CD4-positive, alpha-beta T cell (primary cell): ENCODE measurements around the gene PTBP2. TPM values are rescaled to one million over a fixed set of nuclear protein-coding genes. Genes with fewer than 3 reads are reported as not detected.

ENCODE experiments used
- ATAC-seq: fragments of 200-7000 bp; cut with Tn5 transposase; one replicate; pipeline ENCODE4 v1.10.0; 2022; ENCODE audit warnings: mild to moderate bottlenecking; ENCODE audit not compliant: poor library complexity
- CTCF ChIA-PET: fragments of 350-600 bp; sonication (Branson Sonifier 250); formaldehyde crosslinking; loops from one replicate; lab custom pipeline; 2021; ENCODE audit warnings: antibody characterized with exemption, inconsistent platforms; lab: Charles Lee
- POLR2A ChIA-PET: fragments of 350-600 bp; sonication (Branson Sonifier 250); formaldehyde crosslinking; loops from one replicate; lab custom pipeline; 2021; ENCODE audit warnings: antibody characterized with exemption, inconsistent platforms; lab: Charles Lee
- DNase-seq, 14 experiments: peaks; one replicate each; pipeline ENCODE4 v3.0.0-alpha.2; 2013 to 2020; ENCODE audit warnings: mixed read lengths in 2 of 14
- H3K27ac ChIP-seq, 2 donors: one replicate each; pipeline versions ENCODE4 v1.5.1 to v1.7.0; 2013; ENCODE audit warnings: low read length in 2 of 2, low read depth in 1 of 2, mild to moderate bottlenecking in 1 of 2
- H3K27me3 ChIP-seq, 2 experiments: 1 replicate in 1 of 2; 2 replicates in 1 of 2; pipeline versions ENCODE4 v1.6.1 to v1.7.0; 2013; ENCODE audit warnings: low read length in 2 of 2, control low read depth in 1 of 2, mild to moderate bottlenecking in 1 of 2, moderate library complexity in 1 of 2; ENCODE audit not compliant: insufficient read depth in 2 of 2, control insufficient read depth in 1 of 2
- H3K36me3 ChIP-seq: one replicate; pipeline ENCODE4 v1.6.1; 2013; ENCODE audit warnings: low read length, control low read depth; ENCODE audit not compliant: insufficient read depth
- H3K4me1 ChIP-seq: one replicate; pipeline ENCODE4 v1.6.1; 2013; ENCODE audit warnings: low read length, control low read depth; ENCODE audit not compliant: insufficient read depth
- H3K4me3 ChIP-seq: one replicate; pipeline ENCODE4 v1.5.1; 2013; ENCODE audit warnings: mild to moderate bottlenecking, low read length, moderate library complexity
- H3K9me3 ChIP-seq, 2 experiments: 1 replicate in 1 of 2; 2 replicates in 1 of 2; pipeline versions ENCODE4 v1.6.1 to v1.7.0; 2013; ENCODE audit warnings: low read length in 2 of 2, mild to moderate bottlenecking in 2 of 2, control low read depth in 1 of 2, moderate library complexity in 1 of 2; ENCODE audit not compliant: control insufficient read depth in 1 of 2, insufficient read depth in 1 of 2
- H3K27ac Mint-ChIP-seq: one replicate; pipeline ENCODE4 v1.8.0; 2020; ENCODE audit warnings: mixed read lengths
- H3K27me3 Mint-ChIP-seq: one replicate; pipeline ENCODE4 v1.8.0; 2021; ENCODE audit warnings: mixed read lengths
- H3K36me3 Mint-ChIP-seq: one replicate; pipeline ENCODE4 v1.8.0; 2021; ENCODE audit warnings: low read depth, mixed read lengths
- H3K4me1 Mint-ChIP-seq: one replicate; pipeline ENCODE4 v1.8.0; 2021; ENCODE audit warnings: low read depth, mixed read lengths
- H3K4me3 Mint-ChIP-seq: one replicate; pipeline ENCODE4 v1.8.0; 2020; ENCODE audit warnings: mild to moderate bottlenecking, mixed read lengths
- H3K9me3 Mint-ChIP-seq: one replicate; pipeline ENCODE4 v1.8.0; 2020; ENCODE audit warnings: mixed read lengths
- intact Hi-C, 2 experiments: fragments of 100-400 bp; cut with DNase I in 1 of 2; cut with micrococcal nuclease in 1 of 2; formaldehyde crosslinking; loops; one replicate each; pipeline versions ENCODE4 v1.15.1 to v1.9.0; 2023 to 2025; cut with DNase I, micrococcal nuclease
- total RNA-seq, 174 experiments: library from RNA in 2 of 174; stranded (reverse) in 2 of 174; gene quantifications; one replicate each; pipeline ENCODE4 v1.2.3 and lab custom pipeline; 2021 to 2026
- TF ChIP-seq, protein P1 (sequence below): fragments of 200-600 bp; IDR thresholded peaks from one replicate; pipeline ENCODE4 v1.8.0; 2022; ENCODE audit warnings: antibody characterized with exemption, mild to moderate bottlenecking

Gene PTBP2
- total RNA-seq, 2 experiments from 2014 or later = 32.6 to 34.3 TPM

DNA sequence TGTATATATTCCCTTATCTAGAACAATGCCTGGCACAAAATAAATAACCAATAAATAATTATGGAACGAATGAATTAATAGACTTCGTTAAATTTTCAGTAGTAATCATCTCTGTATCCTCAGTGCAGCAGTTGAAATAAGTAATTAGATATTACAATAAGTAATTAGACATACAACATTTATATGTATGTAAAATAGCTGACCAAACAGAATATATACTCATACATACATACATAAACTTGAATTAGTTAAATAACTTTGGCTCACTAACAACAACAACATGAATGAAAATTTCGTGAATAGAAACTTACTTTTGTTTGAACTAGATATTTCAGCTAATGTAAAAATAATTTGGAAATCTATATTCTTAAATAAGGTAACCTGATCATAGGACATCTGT, 14.6 kb upstream of the PTBP2 start:
- Mint-ChIP-seq H3K27ac (no peak overlapping the region), H3K4me1 (no peaks in the 10 kb centered on the region), H3K27me3 (peaks cover 14% of the 10 kb centered on the region), H3K9me3 (no peaks in the 10 kb centered on the region), H3K36me3 (no peaks in the 10 kb centered on the region), H3K4me3 (no peak overlapping the region)
- intact Hi-C loops = no loop called here
- no peak for ATAC-seq
- H3K4me3 ChIP-seq = no peak overlapping the region
- H3K36me3 ChIP-seq = no peaks in the 10 kb centered on the region
- no peaks in the 10 kb centered on the region for H3K27me3 ChIP-seq
- ChIA-PET POLR2A (no interaction called here), CTCF (no interaction called here)
- no peaks in the 10 kb centered on the region for H3K9me3 ChIP-seq
- no peak for DNase-seq
- no peaks in the 10 kb centered on the region for H3K4me1 ChIP-seq
- H3K27ac ChIP-seq = no peak overlapping the region
- TF ChIP-seq, protein P1, sequence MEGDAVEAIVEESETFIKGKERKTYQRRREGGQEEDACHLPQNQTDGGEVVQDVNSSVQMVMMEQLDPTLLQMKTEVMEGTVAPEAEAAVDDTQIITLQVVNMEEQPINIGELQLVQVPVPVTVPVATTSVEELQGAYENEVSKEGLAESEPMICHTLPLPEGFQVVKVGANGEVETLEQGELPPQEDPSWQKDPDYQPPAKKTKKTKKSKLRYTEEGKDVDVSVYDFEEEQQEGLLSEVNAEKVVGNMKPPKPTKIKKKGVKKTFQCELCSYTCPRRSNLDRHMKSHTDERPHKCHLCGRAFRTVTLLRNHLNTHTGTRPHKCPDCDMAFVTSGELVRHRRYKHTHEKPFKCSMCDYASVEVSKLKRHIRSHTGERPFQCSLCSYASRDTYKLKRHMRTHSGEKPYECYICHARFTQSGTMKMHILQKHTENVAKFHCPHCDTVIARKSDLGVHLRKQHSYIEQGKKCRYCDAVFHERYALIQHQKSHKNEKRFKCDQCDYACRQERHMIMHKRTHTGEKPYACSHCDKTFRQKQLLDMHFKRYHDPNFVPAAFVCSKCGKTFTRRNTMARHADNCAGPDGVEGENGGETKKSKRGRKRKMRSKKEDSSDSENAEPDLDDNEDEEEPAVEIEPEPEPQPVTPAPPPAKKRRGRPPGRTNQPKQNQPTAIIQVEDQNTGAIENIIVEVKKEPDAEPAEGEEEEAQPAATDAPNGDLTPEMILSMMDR = no peak

DNA sequence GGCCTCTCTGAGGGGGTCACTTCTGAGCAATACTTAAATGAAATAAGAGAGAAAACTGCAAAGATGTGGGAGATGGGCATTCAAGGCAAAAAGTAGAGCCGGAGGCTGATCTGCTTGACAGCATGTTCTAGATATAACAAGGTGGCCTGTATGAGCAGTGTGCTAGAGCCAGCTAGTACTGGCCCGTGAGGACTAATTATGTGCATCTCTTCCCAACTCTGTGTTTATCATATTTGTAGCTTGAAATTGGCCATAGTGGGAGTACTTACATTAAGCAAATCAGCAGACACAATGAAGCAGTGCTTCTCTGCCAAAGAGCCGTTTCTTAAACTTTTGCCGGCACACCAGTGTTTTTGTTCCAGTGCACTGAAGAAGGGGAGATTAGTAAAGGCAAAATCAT, 13.1 kb upstream of the PTBP2 start:
- Histone ChIP-seq H3K27me3 (no peaks in the 10 kb centered on the region), H3K36me3 (no peaks in the 10 kb centered on the region), H3K4me3 (no peak overlapping the region), H3K27ac (no peak overlapping the region), H3K4me1 (no peaks in the 10 kb centered on the region), H3K9me3 (no peaks in the 10 kb centered on the region)
- intact Hi-C loops = no loop called here
- Mint-ChIP-seq H3K4me1 (no peaks in the 10 kb centered on the region), H3K36me3 (no peaks in the 10 kb centered on the region), H3K27ac (no peak overlapping the region), H3K9me3 (no peaks in the 10 kb centered on the region), H3K27me3 (peaks cover 5% of the 10 kb centered on the region), H3K4me3 (no peak overlapping the region)
- CTCF ChIA-PET = no interaction called here
- POLR2A ChIA-PET = no interaction called here
- TF ChIP-seq, protein P1 = no peak
- DNase-seq (no peak), ATAC-seq (no peak)

DNA sequence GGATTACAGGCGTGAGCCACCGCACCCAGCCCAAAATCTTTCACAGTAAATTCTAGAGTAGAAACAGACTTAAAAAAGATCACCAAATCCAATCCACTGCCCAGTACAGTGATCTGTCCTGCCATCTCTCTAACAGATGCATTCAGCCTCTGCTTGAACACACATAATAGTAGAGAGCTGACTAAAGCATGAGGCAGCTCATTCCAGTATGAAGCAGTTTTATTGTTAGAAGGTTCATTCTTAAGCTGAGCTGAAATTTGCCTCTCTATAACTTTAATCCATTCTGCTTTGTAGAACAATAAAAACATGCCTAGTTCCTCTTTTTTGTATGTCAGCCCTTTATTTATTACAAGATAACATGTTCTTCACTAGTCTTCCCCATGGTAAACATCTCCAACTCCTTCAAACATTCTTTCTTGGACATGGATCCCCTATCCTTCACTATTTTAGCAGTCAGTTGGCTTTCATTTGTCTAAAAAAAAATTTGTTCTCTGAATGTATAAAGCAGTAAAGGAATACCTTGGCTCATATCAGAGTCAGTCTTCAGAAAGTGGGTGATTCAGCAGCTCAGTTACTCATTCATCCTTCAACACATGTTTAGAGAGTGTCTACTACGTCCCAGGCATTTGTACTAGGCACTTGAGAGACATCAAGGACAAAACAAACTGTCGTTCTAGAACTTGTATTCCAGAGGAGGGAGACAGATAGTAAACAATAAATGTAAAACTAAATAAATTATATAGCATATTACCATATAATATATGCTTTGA, 10.7 kb upstream of the PTBP2 start:
- no peaks in the 10 kb centered on the region for H3K4me1 Mint-ChIP-seq
- no peaks in the 10 kb centered on the region for H3K36me3 Mint-ChIP-seq
- peaks cover 9% of the 10 kb centered on the region for H3K27me3 Mint-ChIP-seq
- CTCF ChIA-PET = no interaction called here
- DNase-seq (no peak), ATAC-seq (no peak)
- H3K9me3 Mint-ChIP-seq = no peaks in the 10 kb centered on the region
- intact Hi-C loops = no loop called here
- TF ChIP-seq, protein P1 = no peak
- Histone ChIP-seq H3K4me3 (no peak overlapping the region), H3K9me3 (no peaks in the 10 kb centered on the region), H3K4me1 (no peaks in the 10 kb centered on the region), H3K36me3 (no peaks in the 10 kb centered on the region), H3K27ac (no peak overlapping the region), H3K27me3 (no peaks in the 10 kb centered on the region)
- H3K4me3 Mint-ChIP-seq = no peak overlapping the region
- POLR2A ChIA-PET = no interaction called here
- H3K27ac Mint-ChIP-seq = no peak overlapping the region
